NOMO-1 (cell line): ENCODE data around the gene NUDT22.

Experiments used
- DNase-seq, 2 experiments: peaks; one replicate each; lab custom pipeline; 2025; ENCODE audit not compliant: unreplicated experiment in 2 of 2; lab: John Stamatoyannopoulos, UW

Gene NUDT22

GRCh38 chr11:64253043-64253442, 27.0 kb downstream of the NUDT22 start:
- no peak for DNase-seq

- DNase-seq: no peak
Observed at GRCh38 chr11:64253481-64253880, 27.4 kb downstream of the NUDT22 start.

- no peak for DNase-seq
Observed at GRCh38 chr11:64254326-64254725, 28.3 kb downstream of the NUDT22 start.

GRCh38 chr11:64255135-64256128, 29.4 kb downstream of the NUDT22 start:
- DNase-seq: no peak

- no peak for DNase-seq
Observed at GRCh38 chr11:64256300-64256699, 30.2 kb downstream of the NUDT22 start.

GRCh38 chr11:64258356-64258755, 32.3 kb downstream of the NUDT22 start:
- no peak for DNase-seq

GRCh38 chr11:64258946-64259532, 33.0 kb downstream of the NUDT22 start:
- no peak for DNase-seq

- DNase-seq: no peak
Observed at GRCh38 chr11:64259533-64260067, 33.5 kb downstream of the NUDT22 start.

GRCh38 chr11:64260147-64260708, 34.2 kb downstream of the NUDT22 start:
- DNase-seq: no peak

GRCh38 chr11:64261556-64262080, 35.5 kb downstream of the NUDT22 start:
- DNase-seq: no peak

- no peak for DNase-seq
Observed at GRCh38 chr11:64262271-64263002, 36.4 kb downstream of the NUDT22 start.

- DNase-seq: no peak
Observed at GRCh38 chr11:64263021-64263946, 37.2 kb downstream of the NUDT22 start.

- DNase-seq: no peak
Observed at GRCh38 chr11:64263947-64264317, 37.9 kb downstream of the NUDT22 start.

- DNase-seq: no peak
Observed at GRCh38 chr11:64264371-64264852, 38.3 kb downstream of the NUDT22 start.

GRCh38 chr11:64265176-64266160, 39.4 kb downstream of the NUDT22 start:
- DNase-seq: no peak

GRCh38 chr11:64266339-64266738, 40.3 kb downstream of the NUDT22 start:
- no peak for DNase-seq

- DNase-seq: no peak
Observed at GRCh38 chr11:64267207-64267945, 41.3 kb downstream of the NUDT22 start.
